Bronchial smooth muscle cell (primary cell): Measurements from ENCODE around the gene AMOT. TPM values are rescaled to one million over a fixed set of nuclear protein-coding genes. Genes with fewer than 3 reads are reported as not detected.

Experiments
- total RNA-seq: library from RNA; depleted of rRNA; stranded (reverse); fragments of >200 nt; gene quantifications from 2 replicates; pipeline ENCODE4 v1.2.1, GENCODE V29; 2014

The AMOT gene, protein sequence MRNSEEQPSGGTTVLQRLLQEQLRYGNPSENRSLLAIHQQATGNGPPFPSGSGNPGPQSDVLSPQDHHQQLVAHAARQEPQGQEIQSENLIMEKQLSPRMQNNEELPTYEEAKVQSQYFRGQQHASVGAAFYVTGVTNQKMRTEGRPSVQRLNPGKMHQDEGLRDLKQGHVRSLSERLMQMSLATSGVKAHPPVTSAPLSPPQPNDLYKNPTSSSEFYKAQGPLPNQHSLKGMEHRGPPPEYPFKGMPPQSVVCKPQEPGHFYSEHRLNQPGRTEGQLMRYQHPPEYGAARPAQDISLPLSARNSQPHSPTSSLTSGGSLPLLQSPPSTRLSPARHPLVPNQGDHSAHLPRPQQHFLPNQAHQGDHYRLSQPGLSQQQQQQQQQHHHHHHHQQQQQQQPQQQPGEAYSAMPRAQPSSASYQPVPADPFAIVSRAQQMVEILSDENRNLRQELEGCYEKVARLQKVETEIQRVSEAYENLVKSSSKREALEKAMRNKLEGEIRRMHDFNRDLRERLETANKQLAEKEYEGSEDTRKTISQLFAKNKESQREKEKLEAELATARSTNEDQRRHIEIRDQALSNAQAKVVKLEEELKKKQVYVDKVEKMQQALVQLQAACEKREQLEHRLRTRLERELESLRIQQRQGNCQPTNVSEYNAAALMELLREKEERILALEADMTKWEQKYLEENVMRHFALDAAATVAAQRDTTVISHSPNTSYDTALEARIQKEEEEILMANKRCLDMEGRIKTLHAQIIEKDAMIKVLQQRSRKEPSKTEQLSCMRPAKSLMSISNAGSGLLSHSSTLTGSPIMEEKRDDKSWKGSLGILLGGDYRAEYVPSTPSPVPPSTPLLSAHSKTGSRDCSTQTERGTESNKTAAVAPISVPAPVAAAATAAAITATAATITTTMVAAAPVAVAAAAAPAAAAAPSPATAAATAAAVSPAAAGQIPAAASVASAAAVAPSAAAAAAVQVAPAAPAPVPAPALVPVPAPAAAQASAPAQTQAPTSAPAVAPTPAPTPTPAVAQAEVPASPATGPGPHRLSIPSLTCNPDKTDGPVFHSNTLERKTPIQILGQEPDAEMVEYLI
- 9.1 and 10.7 TPM in 2 replicates for total RNA-seq

DNA sequence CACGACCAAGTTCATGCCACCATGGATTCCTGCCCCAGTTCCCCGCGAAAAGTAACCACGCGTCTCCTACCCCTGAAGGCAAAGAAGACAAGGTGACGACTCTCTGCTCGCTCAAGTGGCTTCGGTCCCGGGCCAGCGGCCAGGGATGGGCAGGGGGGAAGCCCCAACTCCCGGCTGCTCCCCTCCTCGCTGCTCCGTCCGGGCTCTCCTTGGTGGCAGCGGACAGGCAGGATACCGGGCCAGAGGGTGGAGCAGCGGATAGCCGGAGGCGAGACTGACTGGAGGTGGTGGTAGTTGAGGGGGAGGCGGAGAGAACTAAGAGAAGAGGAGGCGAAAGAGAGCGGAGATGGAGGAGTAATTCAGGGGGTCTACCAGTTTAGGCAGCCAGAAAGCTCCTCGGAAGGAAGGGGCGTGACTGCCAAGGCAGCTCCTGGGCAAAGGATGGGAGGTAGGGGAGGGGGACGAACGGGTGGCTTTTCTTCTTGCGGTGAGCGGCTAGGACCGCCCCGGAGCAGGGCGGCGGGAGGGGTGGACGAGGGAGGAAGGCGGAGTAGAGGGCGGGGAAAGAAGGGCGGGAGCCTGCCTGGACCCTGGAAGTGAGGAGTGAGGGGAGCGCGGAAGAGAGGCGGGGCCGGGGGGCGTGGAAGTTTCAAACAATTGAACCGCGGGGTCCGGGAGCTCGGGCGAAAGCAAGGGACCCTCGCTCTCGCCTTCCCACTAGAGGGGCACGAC, at the start of gene AMOT:
AMOT (minus strand) TSS at position 450 of the 732 bp plus-strand sequence. CDS start 17,705 bp downstream, outside the sequence.

Other genes with a start within 250 kb of the AMOT start
- gene LHFPL1, start 160.9 kb downstream of the AMOT start, total RNA-seq, result 0.16 TPM in 1 of 2 replicates, not detected in the other